SIG-M5 treated with dmso at 0.1 percent for 504 hours (cell line): ENCODE data around the gene NRG2.

ENCODE experiments used
- DNase-seq: peaks from one replicate; lab custom pipeline; 2025; ENCODE audit not compliant: unreplicated experiment; lab: John Stamatoyannopoulos, UW

NRG2 gene

DNA sequence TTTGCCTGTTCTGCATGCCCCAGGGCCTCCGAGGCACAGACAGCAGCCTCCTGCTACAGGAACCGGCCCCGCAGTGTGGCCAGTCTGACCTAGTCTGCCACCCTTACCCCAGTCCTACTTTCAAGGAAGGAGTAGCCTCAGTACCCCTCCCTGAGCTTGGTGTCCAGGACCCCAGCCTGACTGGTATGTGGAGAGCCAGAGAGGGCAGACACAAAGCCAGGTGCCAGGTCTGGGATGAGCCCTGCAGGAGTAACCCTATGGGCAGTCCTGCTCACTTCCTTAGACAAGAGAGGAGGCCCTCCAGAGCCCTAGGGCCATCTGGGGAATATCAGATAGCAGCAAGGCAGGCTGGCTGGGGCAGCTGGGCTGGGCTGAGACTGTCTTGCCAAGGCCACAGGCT is 67.8 kb downstream of the NRG2 start:
- DNase-seq = no peak

DNA sequence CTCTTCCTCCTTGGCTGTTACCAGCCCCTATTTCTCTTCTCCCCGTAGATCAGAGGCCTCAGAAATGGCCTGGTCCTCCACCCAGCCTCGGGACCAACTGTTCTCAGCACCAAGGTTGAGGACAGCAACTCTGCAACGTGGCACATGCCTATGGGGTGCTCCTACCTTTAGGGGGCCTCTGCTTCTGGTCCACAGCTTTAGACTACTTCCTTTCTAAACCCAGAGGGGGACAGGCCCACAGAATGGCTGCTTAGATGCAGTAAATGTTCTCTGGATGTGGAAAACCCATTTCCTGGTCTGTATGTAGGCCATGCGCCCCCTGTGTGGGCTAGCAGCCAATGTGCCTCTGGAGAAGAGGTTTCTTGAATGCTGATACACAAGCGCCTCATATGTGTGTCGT is 68.4 kb downstream of the NRG2 start:
- DNase-seq = no peak

DNA sequence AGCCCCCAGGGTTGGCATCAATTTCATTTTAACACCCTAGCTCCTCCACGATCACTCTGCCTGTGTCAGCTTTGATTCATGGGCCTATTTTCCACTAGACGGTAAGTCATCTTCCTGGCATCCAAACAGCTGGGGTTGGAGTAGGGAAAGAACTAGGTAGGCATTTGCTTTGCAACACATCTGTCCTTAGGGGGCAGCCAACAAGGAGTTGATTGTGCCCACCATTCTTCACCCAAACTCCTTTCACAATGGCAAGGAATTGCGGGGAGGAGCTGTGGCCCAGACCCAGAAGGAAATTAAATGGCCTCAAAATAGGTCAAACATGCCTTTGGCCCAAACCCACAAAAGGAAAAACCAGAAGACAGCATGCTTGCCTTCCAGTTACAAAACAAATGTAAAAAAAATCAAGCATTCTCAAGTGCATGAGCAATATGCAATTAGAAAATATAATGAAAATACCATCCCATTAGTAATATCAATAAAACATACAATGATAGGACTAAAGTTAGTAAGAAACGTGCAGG is 71.8 kb downstream of the NRG2 start:
- no peak for DNase-seq

DNA sequence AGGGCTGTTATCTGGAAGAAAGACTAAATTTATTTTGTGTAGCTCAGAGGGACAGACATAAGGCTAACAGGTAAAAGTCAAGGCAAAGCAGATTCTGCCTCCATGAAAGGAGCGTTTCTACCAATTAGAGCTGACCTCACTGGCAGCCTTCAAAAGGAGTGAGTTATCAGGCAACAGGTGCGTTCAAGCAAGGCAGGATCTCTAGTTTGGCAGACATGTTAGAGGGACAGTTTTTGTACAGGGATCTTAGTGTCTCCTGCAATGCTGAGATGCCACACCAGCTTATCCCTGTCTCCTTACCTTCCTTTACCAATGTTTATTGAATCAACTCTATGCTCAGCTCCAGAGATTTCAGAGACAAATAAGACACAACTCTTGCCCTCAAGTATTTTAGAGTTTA is 73.8 kb downstream of the NRG2 start:
- no peak for DNase-seq

- DNase-seq = peak; percentile 74
Observed at GRCh38 chr5:139968547-139969261, 74.4 kb downstream of the NRG2 start.

GRCh38 chr5:139967353-139967752 is 75.7 kb downstream of the NRG2 start:
- DNase-seq = no peak

- DNase-seq = no peak
Observed at GRCh38 chr5:139966856-139967255, 76.2 kb downstream of the NRG2 start.

DNA sequence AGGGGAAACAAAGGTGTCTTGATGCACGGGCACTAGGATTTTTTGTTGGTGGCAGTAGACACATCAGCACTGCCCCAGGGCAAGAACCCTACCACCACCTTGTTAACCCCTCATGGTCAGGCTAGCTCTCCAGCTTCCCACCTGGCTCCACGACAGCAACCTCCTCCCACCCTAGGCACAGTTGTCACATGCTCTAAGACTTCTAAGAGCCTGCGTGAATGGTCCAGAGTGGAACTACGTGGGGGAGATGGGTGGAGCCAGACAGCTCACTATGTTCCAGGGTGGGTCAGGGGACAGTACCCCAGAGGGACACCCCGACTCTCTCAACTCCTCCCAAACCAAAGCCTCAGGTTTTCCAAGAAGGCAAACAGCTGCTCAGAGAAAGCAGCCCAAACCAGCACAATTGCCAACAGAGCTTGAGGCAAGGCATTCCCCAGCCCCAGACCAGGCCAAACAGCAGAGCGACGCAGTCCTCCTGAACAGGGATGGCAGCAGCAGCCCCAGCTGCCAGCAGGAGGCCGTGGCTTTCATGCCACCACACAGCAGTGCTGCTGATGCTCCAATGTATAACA is 78.0 kb downstream of the NRG2 start:
- no peak for DNase-seq

- DNase-seq = no peak
Observed at GRCh38 chr5:139964266-139964993, 78.7 kb downstream of the NRG2 start.

GRCh38 chr5:139962445-139962844 is 80.7 kb downstream of the NRG2 start:
- DNase-seq = no peak

DNA sequence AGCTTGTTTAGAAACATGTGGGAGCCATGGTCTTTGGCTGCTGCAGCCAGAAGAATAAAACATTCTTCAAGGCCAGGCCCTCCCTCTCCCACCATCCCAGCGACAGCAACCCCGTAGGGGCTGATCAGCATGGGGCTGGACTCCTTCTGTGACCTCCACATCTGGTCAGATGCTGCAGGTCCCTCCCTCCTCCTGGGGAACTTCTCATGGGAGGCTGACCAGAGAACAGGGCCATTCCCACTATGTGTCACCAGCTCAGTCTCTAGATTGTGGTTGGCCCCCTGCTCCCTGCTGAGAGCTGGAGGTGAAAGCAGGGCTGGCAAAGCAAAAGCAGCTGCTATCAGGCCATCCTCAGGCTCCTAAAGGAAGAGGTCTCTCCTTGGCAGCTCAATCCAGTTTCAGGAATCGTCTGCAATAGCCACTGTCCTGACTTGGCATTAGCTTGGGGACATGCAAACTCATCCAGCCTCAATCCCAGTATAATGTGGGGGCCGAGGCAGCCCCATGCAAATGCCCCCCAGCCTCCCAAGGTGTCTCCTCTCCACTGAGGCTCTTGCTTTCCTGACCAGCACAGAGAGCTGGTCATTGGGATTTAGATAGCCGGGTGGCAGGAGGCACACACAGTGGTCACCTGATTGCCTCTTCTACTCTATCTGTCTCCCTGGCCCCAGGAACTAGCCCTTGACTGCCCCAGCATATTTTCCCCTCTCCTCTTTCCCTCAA is 81.5 kb downstream of the NRG2 start:
- DNase-seq = no peak

- no peak for DNase-seq
Observed at GRCh38 chr5:139960723-139961383, 82.2 kb downstream of the NRG2 start.

DNA sequence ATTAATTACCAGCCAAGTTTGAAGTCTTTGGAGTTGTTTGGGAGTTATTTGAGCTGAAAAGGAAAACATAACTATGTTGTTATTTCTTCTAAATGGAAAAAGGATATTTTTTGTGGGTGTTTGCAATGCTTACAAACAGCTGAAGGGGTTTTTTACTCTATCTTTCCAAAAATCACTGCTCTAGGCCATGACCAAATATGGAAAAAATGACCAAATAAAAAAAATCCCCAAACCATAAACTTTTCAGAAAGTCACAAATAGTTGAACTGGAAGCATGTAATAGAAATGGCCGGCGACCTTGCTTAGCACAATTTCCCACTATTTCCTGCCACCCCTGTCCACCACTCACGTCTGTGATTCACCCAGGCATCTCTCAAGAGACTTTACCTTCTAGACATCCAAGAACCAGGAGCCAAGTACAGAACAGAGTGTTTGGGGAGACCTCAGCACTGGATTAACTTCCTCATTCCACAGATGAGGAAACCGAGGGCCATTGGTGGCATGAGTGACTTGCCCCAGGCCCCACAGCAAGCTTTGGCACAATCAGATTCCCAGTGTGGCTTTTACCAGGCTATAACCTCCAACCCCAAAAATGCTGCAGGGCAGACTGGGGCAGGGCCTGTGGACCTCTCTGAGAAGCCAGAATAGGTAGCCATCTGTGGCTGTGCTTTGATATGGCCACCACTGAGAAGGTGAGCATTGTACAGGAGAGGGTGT is 84.5 kb downstream of the NRG2 start:
- DNase-seq = no peak

- DNase-seq = no peak
Observed at GRCh38 chr5:139956342-139956741, 86.8 kb downstream of the NRG2 start.

DNA sequence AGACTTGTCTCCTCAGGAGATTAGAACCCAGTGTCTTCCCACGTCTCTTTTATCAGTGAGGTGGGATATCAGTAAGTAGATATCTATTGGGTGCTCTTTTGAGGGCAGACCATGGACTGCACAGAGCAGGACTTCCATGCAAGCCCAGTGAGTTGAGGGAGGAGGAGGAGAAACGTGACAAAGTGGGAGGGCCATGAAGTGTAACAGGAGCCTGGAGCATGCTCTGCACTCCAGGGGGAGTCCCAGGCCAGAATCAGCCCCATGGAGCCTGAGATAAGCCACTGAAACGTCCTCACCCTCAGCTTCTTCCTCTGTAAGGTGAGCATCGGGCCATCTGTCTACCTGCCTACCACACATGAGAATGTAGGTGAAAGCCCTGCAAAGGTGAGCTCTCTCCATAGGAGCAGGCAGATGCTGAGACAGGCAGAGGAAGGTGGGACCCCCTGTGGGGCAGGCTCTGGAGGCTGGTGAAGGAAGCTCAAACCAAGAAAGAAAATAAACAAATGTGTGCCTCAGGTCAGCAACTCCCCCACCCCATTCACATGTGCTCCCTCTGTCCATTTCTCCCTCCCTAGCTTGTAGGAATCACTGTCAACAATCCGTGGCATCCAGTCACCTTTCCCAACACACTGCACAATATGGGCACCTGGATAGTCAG is 87.4 kb downstream of the NRG2 start:
- DNase-seq = no peak

GRCh38 chr5:139955053-139955605 is 88.0 kb downstream of the NRG2 start:
- DNase-seq = no peak

DNA sequence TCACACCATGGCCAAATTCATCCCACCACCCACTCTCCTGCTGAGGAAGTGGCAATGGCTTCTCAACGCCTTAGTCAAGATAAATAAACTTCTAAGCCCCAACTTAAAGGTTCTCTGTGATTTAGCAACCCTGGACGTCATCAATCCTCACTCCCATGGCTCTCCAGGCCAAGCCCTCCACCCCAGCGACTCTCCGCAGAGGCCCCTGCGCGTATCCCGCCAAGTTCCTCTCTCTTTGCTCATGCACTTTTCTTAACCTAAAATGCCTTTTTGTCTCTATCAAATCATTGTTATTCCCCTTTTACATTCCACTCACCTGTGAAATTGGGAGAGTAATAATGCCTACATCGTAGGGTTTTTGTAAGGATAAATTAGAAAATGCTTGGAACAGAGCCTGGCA is 88.6 kb downstream of the NRG2 start:
- DNase-seq = no peak

GRCh38 chr5:139954022-139954421 is 89.1 kb downstream of the NRG2 start:
- no peak for DNase-seq

DNA sequence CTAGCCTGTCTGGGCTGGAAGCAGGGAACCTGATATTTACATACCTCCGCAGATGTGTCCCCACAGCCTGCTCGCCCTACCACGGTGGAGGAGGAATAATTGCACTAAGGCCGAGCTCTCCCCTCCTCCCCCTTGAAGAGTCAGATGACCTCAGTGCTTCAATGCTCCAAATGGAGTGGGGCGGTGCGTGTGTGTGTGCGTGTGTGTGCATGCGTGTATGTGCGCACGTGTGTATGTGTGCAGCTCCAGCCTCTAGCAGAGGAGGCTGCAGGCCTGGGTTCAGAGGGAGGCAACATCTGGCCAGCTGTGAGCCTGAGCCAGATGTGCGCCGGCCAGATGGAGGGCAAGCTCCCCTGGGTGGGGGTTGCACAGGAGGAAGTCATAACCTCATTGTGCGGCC is 90.5 kb downstream of the NRG2 start:
- no peak for DNase-seq

DNA sequence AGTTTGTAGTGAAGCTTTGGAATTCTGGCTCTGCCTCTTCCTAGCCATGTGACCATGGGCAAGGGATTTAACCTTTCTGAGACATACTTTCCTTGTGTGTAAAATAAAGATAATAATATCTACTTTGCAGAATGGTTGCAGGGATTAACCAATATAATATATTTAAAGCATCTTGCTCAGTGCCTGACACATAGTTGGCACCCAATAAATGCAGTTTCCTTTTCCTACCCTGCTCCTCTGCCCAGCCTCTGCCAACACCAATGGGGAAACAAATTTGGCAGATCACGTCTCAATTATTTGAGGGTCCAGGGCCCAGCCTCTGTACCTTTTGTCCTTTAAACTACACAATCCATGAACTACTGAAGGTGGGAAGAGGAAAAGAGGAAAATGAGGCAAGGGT is 91.1 kb downstream of the NRG2 start:
- no peak for DNase-seq
